ENCODE data around the gene GRIN3A.

DNA sequence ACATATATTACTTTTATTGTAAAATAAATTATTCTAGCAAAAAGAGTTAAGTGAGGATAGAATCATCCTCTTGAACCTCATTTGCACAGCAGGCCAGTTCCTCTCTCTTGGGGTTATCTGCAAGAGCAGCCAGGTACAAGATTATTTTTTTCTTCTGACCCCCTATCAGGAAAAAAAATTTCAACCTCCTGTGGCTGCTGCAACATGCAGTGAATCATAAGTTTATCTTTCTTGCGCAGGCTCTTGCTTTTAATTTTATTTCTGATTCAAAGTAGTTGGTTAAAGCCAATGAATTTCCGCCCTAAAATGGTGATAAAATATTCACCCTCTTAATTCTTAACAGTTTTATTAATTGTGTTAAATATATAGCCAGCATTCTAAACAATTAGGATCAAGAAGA, 74.0 kb downstream of the GRIN3A start:
- TF ChIP-seq BHLHE40 (IDR thresholded peaks at IDR 0.05; ENCODE audit: low read depth, low read length) (no peak), POLR2A (IDR thresholded peaks at IDR 0.05; ENCODE audit: low read depth, low read length) (no peak), CEBPB (IDR thresholded peaks at IDR 0.05; ENCODE audit: low read depth, low read length) (no peak), RCOR1 (IDR thresholded peaks at IDR 0.05; ENCODE audit: insufficient replicate concordance, low read length) (no peak), RAD21 (IDR thresholded peaks at IDR 0.05; ENCODE audit: low read length) (no peak), CHD1 (IDR thresholded peaks at IDR 0.05; ENCODE audit: low read depth, low read length) (no peak), FOS (IDR thresholded peaks at IDR 0.05; ENCODE audit: low read depth, low read length) (no peak), SMC3 (IDR thresholded peaks at IDR 0.05; ENCODE audit: low read depth, low read length) (no peak), NFE2L2 (IDR thresholded peaks at IDR 0.05; ENCODE audit: low read depth, low read length) (no peak), MAZ (IDR thresholded peaks at IDR 0.05; ENCODE audit: borderline replicate concordance, low read depth, low read length) (no peak), MXI1 (IDR thresholded peaks at IDR 0.05; ENCODE audit: borderline replicate concordance, low read depth, low read length) (no peak), RFX5 (IDR thresholded peaks at IDR 0.05; ENCODE audit: low read depth, low read length) (no peak)
- TF ChIP-seq, protein P1, sequence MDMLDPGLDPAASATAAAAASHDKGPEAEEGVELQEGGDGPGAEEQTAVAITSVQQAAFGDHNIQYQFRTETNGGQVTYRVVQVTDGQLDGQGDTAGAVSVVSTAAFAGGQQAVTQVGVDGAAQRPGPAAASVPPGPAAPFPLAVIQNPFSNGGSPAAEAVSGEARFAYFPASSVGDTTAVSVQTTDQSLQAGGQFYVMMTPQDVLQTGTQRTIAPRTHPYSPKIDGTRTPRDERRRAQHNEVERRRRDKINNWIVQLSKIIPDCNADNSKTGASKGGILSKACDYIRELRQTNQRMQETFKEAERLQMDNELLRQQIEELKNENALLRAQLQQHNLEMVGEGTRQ (IDR thresholded peaks at IDR 0.05; ENCODE audit: low read depth, low read length): no peak
- TF ChIP-seq, protein P2, sequence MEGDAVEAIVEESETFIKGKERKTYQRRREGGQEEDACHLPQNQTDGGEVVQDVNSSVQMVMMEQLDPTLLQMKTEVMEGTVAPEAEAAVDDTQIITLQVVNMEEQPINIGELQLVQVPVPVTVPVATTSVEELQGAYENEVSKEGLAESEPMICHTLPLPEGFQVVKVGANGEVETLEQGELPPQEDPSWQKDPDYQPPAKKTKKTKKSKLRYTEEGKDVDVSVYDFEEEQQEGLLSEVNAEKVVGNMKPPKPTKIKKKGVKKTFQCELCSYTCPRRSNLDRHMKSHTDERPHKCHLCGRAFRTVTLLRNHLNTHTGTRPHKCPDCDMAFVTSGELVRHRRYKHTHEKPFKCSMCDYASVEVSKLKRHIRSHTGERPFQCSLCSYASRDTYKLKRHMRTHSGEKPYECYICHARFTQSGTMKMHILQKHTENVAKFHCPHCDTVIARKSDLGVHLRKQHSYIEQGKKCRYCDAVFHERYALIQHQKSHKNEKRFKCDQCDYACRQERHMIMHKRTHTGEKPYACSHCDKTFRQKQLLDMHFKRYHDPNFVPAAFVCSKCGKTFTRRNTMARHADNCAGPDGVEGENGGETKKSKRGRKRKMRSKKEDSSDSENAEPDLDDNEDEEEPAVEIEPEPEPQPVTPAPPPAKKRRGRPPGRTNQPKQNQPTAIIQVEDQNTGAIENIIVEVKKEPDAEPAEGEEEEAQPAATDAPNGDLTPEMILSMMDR (conservative IDR thresholded peaks at IDR 0.05; ENCODE audit: low read depth, low read length): no peak
